ENCODE results near the gene PAEP. TPM values are rescaled to one million over a fixed set of nuclear protein-coding genes. Genes with fewer than 3 reads are reported as not detected.
"Not testable (repeated sequence)": the region's sequence is repeated elsewhere in the genome, so short reads cannot be mapped to it uniquely, and the experiment has no call there.

Gene PAEP
- polyA plus RNA-seq, 4 donors = not detected

DNA sequence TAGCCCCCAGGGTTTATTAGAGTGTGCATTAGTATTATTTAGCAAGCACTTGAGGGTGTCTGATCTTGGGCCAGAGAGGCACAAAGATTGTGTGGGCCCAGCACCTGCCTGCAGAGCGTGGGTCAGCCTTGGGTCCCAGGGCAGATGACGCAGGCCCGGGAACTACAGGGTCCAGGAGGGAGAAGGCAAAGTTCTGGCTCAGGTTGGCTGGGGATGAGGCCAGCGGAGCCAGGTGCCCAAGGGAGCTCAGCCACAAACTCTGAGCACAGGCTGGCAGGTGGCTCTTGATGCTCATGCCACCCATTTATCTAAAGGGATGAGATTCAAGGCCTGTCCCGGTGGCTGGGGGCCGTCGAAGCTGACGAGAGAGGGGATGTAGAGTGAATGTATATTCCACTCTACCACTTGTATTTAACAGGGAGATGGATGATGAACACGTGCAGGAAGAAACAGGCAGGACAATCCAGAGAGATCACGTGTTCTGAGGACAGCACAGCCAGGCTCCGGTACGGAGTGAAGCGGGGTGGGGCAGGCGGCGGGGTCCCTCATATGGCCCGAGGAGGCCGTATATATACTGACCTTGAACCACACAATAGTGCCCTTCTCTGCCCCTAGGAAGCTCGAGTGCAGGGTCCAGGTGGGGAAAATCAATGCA is 16.4 kb upstream of the PAEP start:
- Histone ChIP-seq H3K36me3 (ENCODE audit: control insufficient read depth in 3 of 3, insufficient read depth in 2 of 3, low read depth in 1 of 3, low read length in 3 of 3) (no peaks in the 10 kb centered on the region), H3K4me3 (ENCODE audit: low read depth in 1 of 3, low read length in 3 of 3) (no peak overlapping the region), H3K9me3 (ENCODE audit: control insufficient read depth in 2 of 2, insufficient read depth in 1 of 2, low read depth in 1 of 2, low read length in 1 of 2) (no peaks in the 10 kb centered on the region), H3K27ac (ENCODE audit: low read depth in 1 of 3, low read length in 2 of 3) (no peak overlapping the region), H3K27me3 (ENCODE audit: control insufficient read depth in 3 of 3, insufficient read depth in 3 of 3, low read length in 3 of 3) (no peaks in the 10 kb centered on the region), H3K4me1 (ENCODE audit: control insufficient read depth in 3 of 3, insufficient read depth in 2 of 3, low read depth in 1 of 3, low read length in 2 of 3) (no peaks in the 10 kb centered on the region)
- WGBS, 3 donors = 71 to 73% (median 72%) methylated on average over 18 of the region's 18 CpGs
- FAIRE-seq (no peak), DNase-seq (no peak)

DNA sequence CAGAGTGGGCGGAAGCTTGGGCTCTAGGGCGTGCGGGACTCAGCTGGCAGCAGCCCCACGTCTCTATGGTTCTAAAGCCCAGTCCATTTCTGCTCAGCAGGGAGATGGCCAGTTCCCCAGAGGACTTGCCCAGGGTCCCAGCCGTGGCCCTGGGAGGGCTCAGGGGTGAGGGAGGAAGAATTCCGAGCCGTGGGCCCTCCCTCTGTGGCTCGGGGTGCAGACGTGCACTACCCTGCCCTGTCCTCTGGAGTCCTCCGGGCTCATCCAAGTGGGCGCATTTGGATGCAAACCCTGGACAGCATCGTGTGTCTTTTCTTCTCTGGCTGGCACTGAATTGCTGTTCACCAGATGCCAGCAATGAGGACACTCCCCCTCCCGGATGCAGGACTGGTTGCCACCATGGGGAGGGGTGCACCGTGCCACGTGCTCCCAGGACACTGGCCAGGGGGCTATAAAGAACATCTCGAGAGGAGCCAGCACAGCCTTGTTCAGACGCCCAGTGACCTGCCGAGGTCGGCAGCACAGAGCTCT is 15.8 kb upstream of the PAEP start, which contains the start of gene OBP2A:
TSS of gene OBP2A (plus strand) at position 481 of the 531 bp plus-strand sequence. CDS start 55 bp downstream, outside the sequence.
- not testable (repeated sequence) for H3K27me3 ChIP-seq (ENCODE audit: control insufficient read depth in 3 of 3, insufficient read depth in 3 of 3, low read length in 3 of 3); H3K9me3 ChIP-seq (ENCODE audit: control insufficient read depth in 2 of 2, insufficient read depth in 1 of 2, low read depth in 1 of 2, low read length in 1 of 2); DNase-seq; H3K36me3 ChIP-seq (ENCODE audit: control insufficient read depth in 3 of 3, insufficient read depth in 2 of 3, low read depth in 1 of 3, low read length in 3 of 3); H3K4me1 ChIP-seq (ENCODE audit: control insufficient read depth in 3 of 3, insufficient read depth in 2 of 3, low read depth in 1 of 3, low read length in 2 of 3); FAIRE-seq; H3K4me3 ChIP-seq (ENCODE audit: low read depth in 1 of 3, low read length in 3 of 3); H3K27ac ChIP-seq (ENCODE audit: low read depth in 1 of 3, low read length in 2 of 3)
- WGBS, 3 donors = 63 to 68% (median 66%) methylated on average over 12 to 15 of the region's 19 CpGs

DNA sequence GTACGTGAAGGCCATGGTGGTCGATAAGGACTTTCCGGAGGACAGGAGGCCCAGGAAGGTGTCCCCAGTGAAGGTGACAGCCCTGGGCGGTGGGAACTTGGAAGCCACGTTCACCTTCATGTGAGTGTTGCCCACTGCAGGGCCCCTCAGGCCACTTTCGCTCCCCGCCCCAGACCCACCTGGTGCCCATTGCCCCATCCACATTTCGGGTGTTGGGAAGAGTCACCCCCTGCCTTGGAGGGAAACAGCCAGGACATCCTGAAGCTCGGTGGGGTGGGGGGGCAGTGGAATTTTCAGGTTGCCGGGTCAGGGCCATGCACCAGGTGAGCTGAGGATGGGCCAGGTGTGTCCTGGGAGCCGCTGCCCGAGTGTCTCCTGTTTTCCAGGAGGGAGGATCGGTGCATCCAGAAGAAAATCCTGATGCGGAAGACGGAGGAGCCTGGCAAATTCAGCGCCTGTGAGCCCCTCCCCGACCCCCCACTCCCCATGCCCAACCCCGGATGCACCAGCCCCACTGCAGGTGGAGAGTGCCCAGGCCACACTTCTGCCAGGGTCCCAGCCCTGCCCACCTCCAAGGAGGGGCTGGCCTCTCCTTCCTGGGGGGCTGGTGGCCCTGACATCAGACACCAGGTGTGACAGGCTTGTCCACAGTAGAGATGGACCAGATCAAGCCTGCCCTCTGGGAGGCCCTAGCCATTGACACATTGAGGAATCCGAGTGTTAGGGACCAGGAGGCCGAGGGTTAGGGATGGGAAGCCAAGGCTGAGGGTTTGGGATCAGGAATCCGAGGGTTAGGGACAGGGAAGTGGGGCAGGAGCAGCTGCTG is 14.6 kb upstream of the PAEP start:
- FAIRE-seq, DNase-seq: not testable (repeated sequence)
- 66 to 85% (median 76%) methylated on average over 15 to 20 of the region's 21 CpGs for whole genome bisulfite sequencing, 3 donors

DNA sequence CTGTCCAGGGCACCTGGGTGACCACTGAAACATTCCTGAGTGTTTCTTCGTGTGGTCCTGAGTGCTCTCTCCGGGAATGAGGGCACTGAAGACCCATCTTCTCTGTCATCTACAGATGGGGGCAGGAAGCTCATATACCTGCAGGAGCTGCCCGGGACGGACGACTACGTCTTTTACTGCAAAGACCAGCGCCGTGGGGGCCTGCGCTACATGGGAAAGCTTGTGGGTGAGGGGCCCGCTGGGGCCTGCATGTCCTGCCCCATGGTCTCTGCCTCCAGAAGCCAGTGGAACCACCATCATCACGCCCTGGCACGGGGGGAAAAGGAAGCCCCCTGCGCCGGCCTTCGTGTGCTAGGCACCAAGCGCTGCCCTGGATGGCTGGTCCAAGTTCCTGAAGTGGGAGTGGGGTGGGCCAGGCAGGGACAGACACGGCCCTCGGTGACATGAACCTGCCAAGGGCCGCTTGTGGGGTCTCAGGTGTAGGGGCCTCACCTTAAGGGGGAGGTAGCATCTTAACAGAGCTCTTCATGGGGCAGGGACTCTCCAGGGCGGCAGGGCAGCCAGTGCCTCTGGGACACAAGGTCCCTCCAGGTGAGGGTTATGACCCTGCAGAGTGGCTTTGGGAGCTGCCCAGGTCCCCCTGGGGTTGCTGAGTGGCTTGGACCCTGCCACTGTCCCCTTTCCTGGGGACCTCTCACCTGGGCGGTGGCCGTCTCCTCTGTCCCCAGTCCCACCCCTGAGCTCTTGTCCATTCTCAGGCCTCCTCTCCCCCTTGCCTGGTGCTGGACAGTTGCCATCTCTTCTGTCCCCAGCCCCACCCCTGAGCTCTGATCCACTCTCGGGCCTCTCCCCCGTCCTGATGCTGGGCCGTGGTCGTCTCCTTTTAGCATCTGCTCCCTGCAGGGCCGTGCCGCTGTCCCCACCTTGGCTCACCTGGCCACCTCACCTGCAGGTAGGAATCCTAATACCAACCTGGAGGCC is 13.5 kb upstream of the PAEP start:
- WGBS, 3 donors = 61 to 76% (median 68%) methylated on average over 22 to 28 of the region's 28 CpGs
- DNase-seq (no peak), FAIRE-seq (no peak)
- Histone ChIP-seq H3K9me3 (ENCODE audit: control insufficient read depth in 2 of 2, insufficient read depth in 1 of 2, low read depth in 1 of 2, low read length in 1 of 2) (no peaks in the 10 kb centered on the region), H3K4me1 (ENCODE audit: control insufficient read depth in 3 of 3, insufficient read depth in 2 of 3, low read depth in 1 of 3, low read length in 2 of 3) (no peaks in the 10 kb centered on the region), H3K4me3 (ENCODE audit: low read depth in 1 of 3, low read length in 3 of 3) (no peak overlapping the region), H3K27me3 (ENCODE audit: control insufficient read depth in 3 of 3, insufficient read depth in 3 of 3, low read length in 3 of 3) (no peaks in the 10 kb centered on the region), H3K36me3 (ENCODE audit: control insufficient read depth in 3 of 3, insufficient read depth in 2 of 3, low read depth in 1 of 3, low read length in 3 of 3) (no peaks in the 10 kb centered on the region), H3K27ac (ENCODE audit: low read depth in 1 of 3, low read length in 2 of 3) (no peak overlapping the region)

More for the DNA sequence above, 14.6 kb upstream of the PAEP start:
- H3K36me3 ChIP-seq (ENCODE audit: control insufficient read depth in 3 of 3, insufficient read depth in 2 of 3, low read depth in 1 of 3, low read length in 3 of 3); H3K9me3 ChIP-seq (ENCODE audit: control insufficient read depth in 2 of 2, insufficient read depth in 1 of 2, low read depth in 1 of 2, low read length in 1 of 2); H3K27me3 ChIP-seq (ENCODE audit: control insufficient read depth in 3 of 3, insufficient read depth in 3 of 3, low read length in 3 of 3); H3K4me1 ChIP-seq (ENCODE audit: control insufficient read depth in 3 of 3, insufficient read depth in 2 of 3, low read depth in 1 of 3, low read length in 2 of 3); H3K4me3 ChIP-seq (ENCODE audit: low read depth in 1 of 3, low read length in 3 of 3); H3K27ac ChIP-seq (ENCODE audit: low read depth in 1 of 3, low read length in 2 of 3): not testable (repeated sequence)

DNA sequence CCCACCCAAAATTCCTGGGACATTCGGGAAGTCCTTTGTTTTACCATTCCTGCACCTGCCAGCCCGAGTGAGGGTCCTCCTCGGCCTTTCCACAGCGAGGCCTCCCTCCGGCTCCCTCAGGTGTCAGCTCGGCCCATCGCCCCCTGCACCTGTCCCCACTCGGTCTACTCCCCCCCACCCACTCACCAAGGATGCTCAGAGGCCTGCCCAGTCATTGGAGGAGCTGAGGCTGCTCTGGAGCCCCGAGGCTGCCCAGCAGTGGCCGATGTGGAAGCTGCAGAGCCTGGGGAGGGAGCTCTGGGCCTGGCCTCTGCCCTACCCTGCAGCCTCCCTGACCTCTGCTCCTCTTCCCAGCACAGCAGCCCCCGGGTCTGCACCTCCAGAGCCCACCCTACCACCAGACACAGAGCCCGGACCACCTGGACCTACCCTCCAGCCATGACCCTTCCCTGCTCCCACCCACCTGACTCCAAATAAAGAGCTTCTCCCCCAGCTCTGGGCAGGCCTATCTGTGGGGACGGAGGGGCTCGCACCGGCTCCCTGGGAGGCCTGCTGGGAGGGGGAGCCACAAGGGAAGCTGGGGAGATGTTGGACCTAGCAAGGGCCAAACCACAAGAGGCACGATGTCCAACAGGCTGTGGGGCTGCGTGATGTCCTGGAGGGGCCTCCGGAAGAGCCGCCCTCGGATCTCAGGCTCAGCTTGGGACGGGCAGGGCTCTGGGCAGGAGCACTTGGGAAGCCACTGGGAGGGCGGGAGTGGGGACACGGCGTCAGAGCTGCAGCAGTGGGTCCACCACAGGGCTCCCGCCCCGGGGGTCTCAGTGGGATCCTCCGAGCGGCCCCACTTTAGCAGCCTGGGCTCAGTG is 11.8 kb upstream of the PAEP start:
- not testable (repeated sequence) for H3K4me1 ChIP-seq (ENCODE audit: control insufficient read depth in 3 of 3, insufficient read depth in 2 of 3, low read depth in 1 of 3, low read length in 2 of 3); FAIRE-seq

DNA sequence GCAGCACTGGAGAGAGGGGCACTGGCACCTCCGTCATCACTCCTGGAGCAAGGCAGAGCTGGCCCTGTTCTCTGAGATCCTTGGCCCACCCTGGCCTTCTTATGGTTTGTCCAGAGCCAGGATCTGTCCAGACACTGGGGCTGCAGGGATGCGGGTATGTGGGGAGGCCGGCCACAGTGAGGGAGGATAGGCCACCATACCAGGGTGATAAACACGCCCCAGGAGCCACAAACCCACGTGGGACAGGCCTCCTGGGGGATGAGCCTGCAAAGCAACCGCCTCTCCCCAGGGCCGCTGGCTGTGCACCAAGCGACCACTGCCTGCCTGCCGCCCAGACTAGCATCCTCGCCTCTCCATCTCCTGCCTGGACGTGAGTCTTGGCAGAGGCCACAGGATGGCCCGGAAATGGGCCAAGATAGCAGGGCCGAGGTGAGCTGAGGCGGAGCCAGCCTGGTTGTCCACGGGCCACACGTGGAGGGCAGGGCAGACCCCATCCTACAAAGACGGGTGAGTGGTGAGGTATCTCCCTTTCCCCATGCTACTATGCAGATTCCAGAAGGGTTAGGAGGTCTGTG is 11.1 kb upstream of the PAEP start:
- Histone ChIP-seq H3K27me3 (ENCODE audit: control insufficient read depth in 3 of 3, insufficient read depth in 3 of 3, low read length in 3 of 3) (no peaks in the 10 kb centered on the region), H3K9me3 (ENCODE audit: control insufficient read depth in 2 of 2, insufficient read depth in 1 of 2, low read depth in 1 of 2, low read length in 1 of 2) (no peaks in the 10 kb centered on the region), H3K27ac (ENCODE audit: low read depth in 1 of 3, low read length in 2 of 3) (no peak overlapping the region), H3K4me1 (ENCODE audit: control insufficient read depth in 3 of 3, insufficient read depth in 2 of 3, low read depth in 1 of 3, low read length in 2 of 3) (no peaks in the 10 kb centered on the region), H3K4me3 (ENCODE audit: low read depth in 1 of 3, low read length in 3 of 3) (no peak overlapping the region), H3K36me3 (ENCODE audit: control insufficient read depth in 3 of 3, insufficient read depth in 2 of 3, low read depth in 1 of 3, low read length in 3 of 3) (no peaks in the 10 kb centered on the region)
- DNase-seq = no peak
- FAIRE-seq = no peak
- WGBS, 3 donors = 69 to 76% (median 71%) methylated on average over 17 of the region's 17 CpGs

More for the DNA sequence above, 11.8 kb upstream of the PAEP start:
- H3K4me3 ChIP-seq (ENCODE audit: low read depth in 1 of 3, low read length in 3 of 3); DNase-seq; H3K27ac ChIP-seq (ENCODE audit: low read depth in 1 of 3, low read length in 2 of 3); H3K36me3 ChIP-seq (ENCODE audit: control insufficient read depth in 3 of 3, insufficient read depth in 2 of 3, low read depth in 1 of 3, low read length in 3 of 3); H3K9me3 ChIP-seq (ENCODE audit: control insufficient read depth in 2 of 2, insufficient read depth in 1 of 2, low read depth in 1 of 2, low read length in 1 of 2); H3K27me3 ChIP-seq (ENCODE audit: control insufficient read depth in 3 of 3, insufficient read depth in 3 of 3, low read length in 3 of 3): not testable (repeated sequence)
- WGBS, 3 donors = 73 to 79% (median 78%) methylated on average over 22 to 27 of the region's 28 CpGs

DNA sequence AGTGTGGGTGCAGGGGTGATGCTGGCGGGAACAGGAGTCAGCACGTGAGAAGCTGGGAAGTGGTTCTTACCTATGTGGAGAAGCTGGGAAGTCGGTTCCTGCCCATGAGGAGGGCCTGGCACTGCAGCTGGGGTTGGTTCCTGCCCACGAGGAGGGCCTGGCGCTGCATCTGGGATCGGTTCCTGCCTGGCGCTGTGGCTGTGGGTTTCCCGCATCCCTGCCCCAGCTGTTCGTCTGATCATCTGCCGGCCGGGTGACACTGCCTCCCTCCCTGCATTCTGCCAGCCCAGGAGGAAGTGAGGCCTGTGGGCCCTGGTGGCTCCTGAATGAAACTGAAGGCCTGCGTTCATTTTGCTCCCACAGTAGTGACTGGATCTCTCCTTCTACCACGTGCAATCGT is 10.5 kb upstream of the PAEP start:
- Histone ChIP-seq H3K36me3 (ENCODE audit: control insufficient read depth in 3 of 3, insufficient read depth in 2 of 3, low read depth in 1 of 3, low read length in 3 of 3) (no peaks in the 10 kb centered on the region), H3K4me3 (ENCODE audit: low read depth in 1 of 3, low read length in 3 of 3) (no peak overlapping the region), H3K27me3 (ENCODE audit: control insufficient read depth in 3 of 3, insufficient read depth in 3 of 3, low read length in 3 of 3) (no peaks in the 10 kb centered on the region), H3K9me3 (ENCODE audit: control insufficient read depth in 2 of 2, insufficient read depth in 1 of 2, low read depth in 1 of 2, low read length in 1 of 2) (no peaks in the 10 kb centered on the region), H3K4me1 (ENCODE audit: control insufficient read depth in 3 of 3, insufficient read depth in 2 of 3, low read depth in 1 of 3, low read length in 2 of 3) (no peaks in the 10 kb centered on the region), H3K27ac (ENCODE audit: low read depth in 1 of 3, low read length in 2 of 3) (no peak overlapping the region)
- no peak for DNase-seq
- FAIRE-seq = no peak
- 57 to 63% (median 60%) methylated on average over 13 to 14 of the region's 14 CpGs for WGBS, 3 donors

Data from small intestine (tissue), 7 donors.